Small intestine (tissue), 7 donors: Measurements from ENCODE around the gene GJC1. TPM values are rescaled to one million over a fixed set of nuclear protein-coding genes. Genes with fewer than 3 reads are reported as not detected.

Experiments
- DNase-seq, 2 donors: peaks; one replicate each; pipeline versions ENCODE4 v3.0.0 to v3.0.0-alpha.2; 2013
- FAIRE-seq: peaks from 2 replicates; lab custom pipeline; 2012; peaks lifted over from hg19 to GRCh38; lab: Jason Lieb, UNC
- H3K27ac ChIP-seq, 3 donors: one replicate each; pipeline ENCODE4 v1.5.1; 2013; ENCODE audit warnings: low read length in 2 of 3, mild to moderate bottlenecking in 2 of 3, control low read depth in 1 of 3, inconsistent platforms in 1 of 3, low read depth in 1 of 3, moderate library complexity in 1 of 3
- H3K27me3 ChIP-seq, 3 donors: one replicate each; pipeline ENCODE4 v1.6.1; 2013; ENCODE audit warnings: low read length in 3 of 3, inconsistent platforms in 1 of 3; ENCODE audit not compliant: control insufficient read depth in 3 of 3, insufficient read depth in 3 of 3
- H3K36me3 ChIP-seq, 3 donors: one replicate each; pipeline ENCODE4 v1.6.1; 2013; ENCODE audit warnings: low read length in 3 of 3, inconsistent platforms in 1 of 3, low read depth in 1 of 3, mild to moderate bottlenecking in 1 of 3, moderate library complexity in 1 of 3; ENCODE audit not compliant: control insufficient read depth in 3 of 3, insufficient read depth in 2 of 3
- H3K4me1 ChIP-seq, 3 donors: one replicate each; pipeline ENCODE4 v1.6.1; 2013; ENCODE audit warnings: low read length in 2 of 3, inconsistent platforms in 1 of 3, low read depth in 1 of 3, mild to moderate bottlenecking in 1 of 3, moderate library complexity in 1 of 3; ENCODE audit not compliant: control insufficient read depth in 3 of 3, insufficient read depth in 2 of 3
- H3K4me3 ChIP-seq, 3 donors: one replicate each; pipeline ENCODE4 v1.5.1; 2013; ENCODE audit warnings: low read length in 3 of 3, control low read depth in 1 of 3, inconsistent platforms in 1 of 3, low read depth in 1 of 3, mild to moderate bottlenecking in 1 of 3, moderate library complexity in 1 of 3
- H3K9me3 ChIP-seq, 2 donors: one replicate each; pipeline ENCODE4 v1.6.1; 2013; ENCODE audit warnings: low read depth in 1 of 2, low read length in 1 of 2; ENCODE audit not compliant: control insufficient read depth in 2 of 2, insufficient read depth in 1 of 2
- WGBS, 3 donors: extraction: QIAGEN DNeasy Blood & Tissue Kit; methylation state at CpG; one replicate each; pipeline ENCODE4 v1.1.7; 2013; 5-methylcytosine and 5-hydroxymethylcytosine counted together
- polyA plus RNA-seq, 4 donors: library from polyadenylated mRNA; stranded (reverse) in 3 of 4; unstranded in 1 of 4; fragments of 200-250 nt in 3 of 4; fragments of 120-200 nt in 1 of 4; gene quantifications; one replicate each; pipeline versions ENCODE4 v1.2.1 to v1.2.3, GENCODE V29; 2013
- donor health status: healthy with polysubstance abuse.
- donor health status: control.
- donor health status: control.
- donor health status: Bipolar disorder and iron deficiency.
- donor health status: healthy.

Gene GJC1
- polyA plus RNA-seq, 4 donors, result 3.2 to 4.7 TPM; not detected in 2

- no peaks in the 10 kb centered on the region for H3K27me3 ChIP-seq
- H3K27ac ChIP-seq, result peak overlapping the region in 2 of 3 donors; percentile 35 to 91
- no peaks in the 10 kb centered on the region for H3K9me3 ChIP-seq
- H3K36me3 ChIP-seq, result peaks cover 0 to 2% (median 0%) of the 10 kb centered on the region in 3 donors
- 48 to 63% (median 59%) methylated on average over 10 of the region's 10 CpGs for WGBS, 3 donors
- FAIRE-seq, result no peak
- peaks cover 0 to 5% (median 3%) of the 10 kb centered on the region in 3 donors for H3K4me1 ChIP-seq
- H3K4me3 ChIP-seq, result no peak overlapping the region
- no peak for DNase-seq
Measured at GRCh38 chr17:44794851-44795413, 35.2 kb downstream of the GJC1 start.

GRCh38 chr17:44793885-44794842 is 35.9 kb downstream of the GJC1 start:
- DNase-seq (no peak), FAIRE-seq (no peak)
- WGBS, 3 donors, result 70 to 87% (median 78%) methylated on average over 18 of the region's 18 CpGs
- Histone ChIP-seq H3K4me3 (no peak overlapping the region), H3K4me1 (peaks cover 0 to 5% (median 3%) of the 10 kb centered on the region in 3 donors), H3K27me3 (no peaks in the 10 kb centered on the region), H3K27ac (peak overlapping the region in 2 of 3 donors; percentile 35 to 91), H3K9me3 (no peaks in the 10 kb centered on the region), H3K36me3 (peaks cover 0 to 2% (median 0%) of the 10 kb centered on the region in 3 donors)

GRCh38 chr17:44792276-44792675 is 37.8 kb downstream of the GJC1 start:
- peaks cover 0 to 2% (median 0%) of the 10 kb centered on the region in 3 donors for H3K36me3 ChIP-seq
- FAIRE-seq (no peak), DNase-seq (no peak)
- WGBS, 3 donors, result 98 to 100% (median 100%) methylated on average over 1 of the region's 1 CpG
- H3K27me3 ChIP-seq, result no peaks in the 10 kb centered on the region
- no peak overlapping the region for H3K27ac ChIP-seq
- no peak overlapping the region for H3K4me3 ChIP-seq
- no peaks in the 10 kb centered on the region for H3K9me3 ChIP-seq
- peaks cover 0 to 5% (median 0%) of the 10 kb centered on the region in 3 donors for H3K4me1 ChIP-seq

DNA sequence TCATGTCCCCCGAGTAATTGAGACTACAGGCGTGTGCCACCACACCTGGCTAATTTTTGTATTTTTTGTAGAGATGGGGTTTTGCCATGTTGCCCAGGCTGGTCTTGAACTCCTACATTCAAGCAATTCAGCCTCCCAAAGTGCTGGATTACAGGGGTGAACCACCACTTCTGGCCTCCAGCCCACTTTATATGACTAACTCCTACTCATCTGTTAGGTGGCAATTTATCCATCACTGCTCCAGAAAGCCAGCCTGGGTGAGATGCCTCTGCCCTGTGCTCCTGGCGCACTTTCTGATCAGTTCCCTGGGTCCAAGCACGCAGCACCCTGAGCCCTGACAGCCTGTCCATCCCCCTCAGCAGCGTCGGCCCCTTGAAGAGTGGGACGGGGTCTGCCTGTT is 41.9 kb downstream of the GJC1 start:
- Histone ChIP-seq H3K27ac (no peak overlapping the region), H3K4me3 (no peak overlapping the region), H3K4me1 (no peaks in the 10 kb centered on the region), H3K9me3 (no peaks in the 10 kb centered on the region), H3K36me3 (no peaks in the 10 kb centered on the region), H3K27me3 (peaks cover 0 to 1% (median 0%) of the 10 kb centered on the region in 3 donors)
- WGBS, 3 donors, result 76 to 83% (median 83%) methylated on average over 7 of the region's 7 CpGs
- DNase-seq (no peak), FAIRE-seq (no peak)

DNA sequence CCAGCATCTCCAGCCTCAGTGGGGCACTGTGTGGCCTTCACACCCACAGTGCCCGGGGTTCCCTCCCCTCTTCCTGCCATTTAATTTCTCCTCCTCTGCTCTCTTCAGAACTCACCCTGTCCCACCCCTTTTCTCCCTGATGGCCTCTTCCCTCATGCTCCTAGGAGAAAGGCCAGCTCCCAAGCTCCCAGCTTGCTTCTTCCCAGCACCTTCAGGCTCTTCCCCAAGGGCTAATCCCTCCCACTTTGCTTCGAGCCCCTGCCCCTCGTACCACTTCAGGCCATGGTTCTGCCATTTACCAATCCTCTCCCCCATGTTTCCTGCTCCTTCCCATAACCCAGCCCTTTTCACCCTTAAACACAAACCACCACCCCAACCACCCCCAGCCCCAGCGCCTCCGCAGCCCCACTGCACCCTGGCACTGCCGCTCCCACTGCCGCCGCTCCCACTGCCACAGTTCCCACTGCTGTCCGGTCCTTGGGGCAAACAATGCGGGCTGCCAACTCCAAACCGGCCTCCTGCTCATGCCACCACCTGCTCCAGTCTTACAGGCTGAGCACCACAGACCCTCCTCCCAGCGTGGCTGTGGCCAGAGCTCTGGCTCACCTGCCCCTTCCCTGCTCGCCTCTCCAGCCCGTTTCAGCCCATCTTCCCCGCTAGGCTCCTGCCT is 42.7 kb downstream of the GJC1 start:
- no peak overlapping the region for H3K27ac ChIP-seq
- H3K4me1 ChIP-seq, result no peaks in the 10 kb centered on the region
- no peak for DNase-seq

GRCh38 chr17:44786551-44787081 is 43.5 kb downstream of the GJC1 start:
- FAIRE-seq (no peak), DNase-seq (no peak)

More for the DNA sequence above, 42.7 kb downstream of the GJC1 start:
- FAIRE-seq, result no peak
- Histone ChIP-seq H3K9me3 (no peaks in the 10 kb centered on the region), H3K36me3 (no peaks in the 10 kb centered on the region), H3K4me3 (no peak overlapping the region), H3K27me3 (peaks cover 0 to 2% (median 0%) of the 10 kb centered on the region in 3 donors)
- 64 to 75% (median 73%) methylated on average over 15 of the region's 15 CpGs for WGBS, 3 donors

DNA sequence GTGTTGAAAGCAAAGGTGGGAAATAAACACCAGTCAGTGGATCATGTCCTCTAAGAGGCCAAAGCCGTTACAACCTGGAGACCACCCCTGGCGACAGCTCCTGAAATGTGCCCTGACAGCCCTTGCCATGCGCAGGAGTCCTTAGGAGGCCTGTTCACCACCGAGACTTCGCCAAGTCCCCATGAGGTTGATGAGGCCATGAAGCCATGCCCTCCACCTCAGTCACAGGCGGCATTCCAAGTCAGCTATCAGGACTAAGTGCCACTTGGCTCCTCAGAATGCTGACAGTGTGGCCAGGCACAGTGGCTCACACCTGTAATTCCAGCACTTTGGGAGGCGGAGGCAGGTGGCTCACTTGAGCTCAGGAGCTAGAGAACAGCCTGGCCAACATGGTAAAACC is 44.2 kb downstream of the GJC1 start:
- no peak for DNase-seq
- no peaks in the 10 kb centered on the region for H3K36me3 ChIP-seq
- no peak for FAIRE-seq
- H3K4me1 ChIP-seq, result no peaks in the 10 kb centered on the region
- H3K27ac ChIP-seq, result no peak overlapping the region
- peaks cover 0 to 2% (median 0%) of the 10 kb centered on the region in 3 donors for H3K27me3 ChIP-seq
- no peak overlapping the region for H3K4me3 ChIP-seq
- H3K9me3 ChIP-seq, result no peaks in the 10 kb centered on the region
- WGBS, 3 donors, result 85 to 88% (median 86%) methylated on average over 7 of the region's 7 CpGs

More at GRCh38 chr17:44786551-44787081, 43.5 kb downstream of the GJC1 start:
- Histone ChIP-seq H3K27me3 (peaks cover 0 to 2% (median 0%) of the 10 kb centered on the region in 3 donors), H3K36me3 (no peaks in the 10 kb centered on the region), H3K27ac (no peak overlapping the region), H3K9me3 (no peaks in the 10 kb centered on the region), H3K4me1 (no peaks in the 10 kb centered on the region), H3K4me3 (no peak overlapping the region)
- 55 to 74% (median 68%) methylated on average over 16 of the region's 16 CpGs for WGBS, 3 donors
